T-cell (primary cell): ENCODE data around the gene MCRS1. TPM values are rescaled to one million over a fixed set of nuclear protein-coding genes. Genes with fewer than 3 reads are reported as not detected.

Source experiments
- ATAC-seq, 4 experiments: fragments of 200-7000 bp in 3 of 4; fragments of 150-1000 bp in 1 of 4; cut with Tn5 transposase; replicated peaks in 1 of 4; 1 replicate in 3 of 4; 2 replicates in 1 of 4; pipeline ENCODE4 v1.10.0; 2021; ENCODE audit warnings: moderate library complexity in 3 of 4, mild to moderate bottlenecking in 2 of 4, moderate number of reproducible peaks in 1 of 4
- CTCF ChIA-PET, 2 donors: fragments of 300-600 bp; sonication (Branson Sonifier 250); formaldehyde crosslinking; loops; one replicate each; lab custom pipeline; 2022; ENCODE audit warnings: antibody characterized with exemption in 2 of 2; lab: Charles Lee
- POLR2A ChIA-PET, 2 donors: fragments of 300-600 bp; sonication (Branson Sonifier 250); formaldehyde crosslinking; loops; one replicate each; lab custom pipeline; 2022; ENCODE audit warnings: antibody characterized with exemption in 2 of 2; lab: Charles Lee
- DNase-seq, 35 experiments: peaks; one replicate each; pipeline versions ENCODE4 v3.0.0 to v3.0.0-alpha.2; 2013 to 2023
- H3K27ac ChIP-seq: one replicate; pipeline ENCODE4 v1.5.1; 2013; ENCODE audit warnings: low read length
- H3K27me3 ChIP-seq, 2 experiments: replicated peaks in 1 of 2; 1 replicate in 1 of 2; 2 replicates in 1 of 2; pipeline versions ENCODE4 v1.6.1 to v1.7.0; 2013; ENCODE audit warnings: low read length in 1 of 2, mixed read lengths in 1 of 2; ENCODE audit not compliant: control insufficient read depth in 2 of 2, insufficient read depth in 2 of 2; ENCODE audit errors: extremely low read depth in 1 of 2
- H3K36me3 ChIP-seq, 2 donors: 1 replicate in 1 of 2; 2 replicates in 1 of 2; pipeline versions ENCODE4 v1.6.1 to v1.7.0; 2013; ENCODE audit warnings: low read length in 1 of 2; ENCODE audit not compliant: control insufficient read depth in 2 of 2, insufficient read depth in 1 of 2; ENCODE audit errors: extremely low read depth in 1 of 2
- H3K4me1 ChIP-seq, 2 experiments: 1 replicate in 1 of 2; 2 replicates in 1 of 2; pipeline versions ENCODE4 v1.6.1 to v1.7.0; 2013; ENCODE audit warnings: low read length in 2 of 2, mixed read lengths in 1 of 2; ENCODE audit not compliant: insufficient read depth in 2 of 2, control insufficient read depth in 1 of 2; ENCODE audit errors: extremely low read depth in 1 of 2
- H3K4me3 ChIP-seq, 2 donors: 1 replicate in 1 of 2; 2 replicates in 1 of 2; pipeline versions ENCODE4 v1.5.1 to v1.7.0; 2013; ENCODE audit warnings: mild to moderate bottlenecking in 2 of 2, low read length in 1 of 2, moderate library complexity in 1 of 2; ENCODE audit not compliant: control insufficient read depth in 1 of 2; ENCODE audit errors: extremely low read depth in 1 of 2
- H3K9me3 ChIP-seq: 2 replicates; pipeline ENCODE4 v1.7.0; 2013
- H3K27ac Mint-ChIP-seq, 2 donors: one replicate each; pipeline ENCODE4 v1.8.0; 2020 to 2021; ENCODE audit warnings: mild to moderate bottlenecking in 2 of 2, mixed read lengths in 2 of 2
- H3K27me3 Mint-ChIP-seq, 2 donors: one replicate each; pipeline ENCODE4 v1.8.0; 2021 to 2022; ENCODE audit warnings: mixed read lengths in 2 of 2
- H3K36me3 Mint-ChIP-seq: one replicate; pipeline ENCODE4 v1.8.0; 2021; ENCODE audit warnings: mixed read lengths
- H3K4me1 Mint-ChIP-seq, 3 donors: one replicate each; pipeline ENCODE4 v1.8.0; 2020 to 2022; ENCODE audit warnings: mixed read lengths in 3 of 3, mild to moderate bottlenecking in 1 of 3
- H3K4me3 Mint-ChIP-seq, 3 donors: one replicate each; pipeline ENCODE4 v1.8.0; 2020 to 2022; ENCODE audit warnings: mild to moderate bottlenecking in 3 of 3, mixed read lengths in 3 of 3, moderate library complexity in 3 of 3
- H3K9me3 Mint-ChIP-seq, 3 donors: one replicate each; pipeline ENCODE4 v1.8.0; 2020 to 2022; ENCODE audit warnings: mixed read lengths in 3 of 3
- WGBS: methylation state at CpG from one replicate; pipeline ENCODE4 v1.1.5; 2013; ENCODE audit warnings: missing lambda C conversion rate; ENCODE audit not compliant: insufficient coverage; 5-methylcytosine and 5-hydroxymethylcytosine counted together
- total RNA-seq, 35 experiments: library from RNA in 6 of 35; stranded (reverse) in 6 of 35; fragments of 120-200 nt in 1 of 35; gene quantifications; one replicate each; pipeline versions ENCODE4 v1.2.1 to v1.2.4 and lab custom pipeline; 2013 to 2026

MCRS1 gene
- total RNA-seq, 5 donors from 2014 or later (not counting 1 experiment from before 2014, with no cell fraction given): 66.1 to 89.0 (median 85.7) TPM

- H3K4me1 Mint-ChIP-seq: peaks cover 24 to 34% (median 30%) of the 10 kb centered on the region in 3 donors
- 69% methylated on average over 20 of the region's 20 CpGs for WGBS
- H3K4me3 Mint-ChIP-seq: no peak overlapping the region
- H3K27ac Mint-ChIP-seq: peak overlapping the region in 1 of 2 donors; percentile 29
- POLR2A ChIA-PET: interaction anchor here in 1 of 2 donors (0.7 kb wide), 1 partner anchor 15 kb away, joined by 3 read pairs; no protein-coding TSS in a partner anchor
- Histone ChIP-seq H3K9me3 (no peaks in the 10 kb centered on the region), H3K27ac (no peak overlapping the region), H3K36me3 (no peaks in the 10 kb centered on the region), H3K4me3 (no peak overlapping the region), H3K4me1 (peaks cover 6 to 31% of the 10 kb centered on the region in 2 experiments), H3K27me3 (peaks cover 0 to 39% of the 10 kb centered on the region in 2 experiments)
- H3K27me3 Mint-ChIP-seq: peaks cover 0 to 22% of the 10 kb centered on the region in 2 donors
- DNase-seq: no peak
- ATAC-seq: no peak
- CTCF ChIA-PET: interaction anchor here in 1 of 2 donors (0.6 kb wide), 1 partner anchor 246 kb away, joined by 4 read pairs; no protein-coding TSS in a partner anchor
- no peaks in the 10 kb centered on the region for H3K36me3 Mint-ChIP-seq
- no peaks in the 10 kb centered on the region for H3K9me3 Mint-ChIP-seq
Measured at GRCh38 chr12:49543221-49543913, 24.6 kb downstream of the MCRS1 start.

- no peak overlapping the region for H3K4me3 ChIP-seq
- H3K9me3 ChIP-seq: no peaks in the 10 kb centered on the region
- Mint-ChIP-seq H3K36me3 (no peaks in the 10 kb centered on the region), H3K9me3 (no peaks in the 10 kb centered on the region), H3K27ac (peak overlapping the region in 1 of 2 donors; percentile 29), H3K4me3 (no peak overlapping the region), H3K4me1 (peaks cover 21 to 30% (median 26%) of the 10 kb centered on the region in 3 donors), H3K27me3 (peaks cover 0 to 15% of the 10 kb centered on the region in 2 donors)
- ChIA-PET CTCF (no interaction called here), POLR2A (interaction anchor here in 1 of 2 donors (0.7 kb wide), 1 partner anchor 16 kb away, joined by 3 read pairs; no protein-coding TSS in a partner anchor)
- no peaks in the 10 kb centered on the region for H3K36me3 ChIP-seq
- WGBS: 94% methylated on average over 8 of the region's 15 CpGs
- H3K4me1 ChIP-seq: peaks cover 6 to 30% of the 10 kb centered on the region in 2 experiments
- no peak overlapping the region for H3K27ac ChIP-seq
- ATAC-seq: no peak
- peaks cover 0 to 37% of the 10 kb centered on the region in 2 experiments for H3K27me3 ChIP-seq
- DNase-seq: no peak
Measured at GRCh38 chr12:49542592-49543160, 25.3 kb downstream of the MCRS1 start.

GRCh38 chr12:49541911-49542505 is 25.9 kb downstream of the MCRS1 start:
- H3K9me3 ChIP-seq: no peaks in the 10 kb centered on the region
- peaks cover 0 to 11% of the 10 kb centered on the region in 2 donors for H3K27me3 Mint-ChIP-seq
- no peaks in the 10 kb centered on the region for H3K36me3 ChIP-seq
- ChIA-PET POLR2A (no interaction called here), CTCF (no interaction called here)
- peaks cover 6 to 35% of the 10 kb centered on the region in 2 experiments for H3K4me1 ChIP-seq
- peaks cover 23 to 33% (median 29%) of the 10 kb centered on the region in 3 donors for H3K4me1 Mint-ChIP-seq
- 77% methylated on average over 4 of the region's 7 CpGs for WGBS
- DNase-seq: no peak
- no peaks in the 10 kb centered on the region for H3K9me3 Mint-ChIP-seq
- no peak for ATAC-seq
- peaks cover 0 to 37% of the 10 kb centered on the region in 2 experiments for H3K27me3 ChIP-seq
- H3K27ac ChIP-seq: no peak overlapping the region
- H3K4me3 Mint-ChIP-seq: no peak overlapping the region
- H3K36me3 Mint-ChIP-seq: no peaks in the 10 kb centered on the region
- no peak overlapping the region for H3K4me3 ChIP-seq
- peak overlapping the region in 1 of 2 donors; percentile 75 for H3K27ac Mint-ChIP-seq

- Mint-ChIP-seq H3K9me3 (no peaks in the 10 kb centered on the region), H3K36me3 (no peaks in the 10 kb centered on the region), H3K27me3 (peaks cover 0 to 11% of the 10 kb centered on the region in 2 donors), H3K4me1 (peaks cover 23 to 33% (median 33%) of the 10 kb centered on the region in 3 donors), H3K4me3 (peak overlapping the region in 1 of 3 donors; percentile 36), H3K27ac (peak overlapping the region; percentile 46 to 58)
- H3K27me3 ChIP-seq: peaks cover 3 to 34% of the 10 kb centered on the region in 2 experiments
- POLR2A ChIA-PET: no interaction called here
- no peaks in the 10 kb centered on the region for H3K9me3 ChIP-seq
- no peak for ATAC-seq
- no peak for DNase-seq
- CTCF ChIA-PET: no interaction called here
- WGBS: 85% methylated on average over 8 of the region's 18 CpGs
- no peak overlapping the region for H3K4me3 ChIP-seq
- no peak overlapping the region for H3K27ac ChIP-seq
- peaks cover 6 to 35% of the 10 kb centered on the region in 2 experiments for H3K4me1 ChIP-seq
- H3K36me3 ChIP-seq: no peaks in the 10 kb centered on the region
Measured at GRCh38 chr12:49541140-49541861, 26.6 kb downstream of the MCRS1 start.

GRCh38 chr12:49540229-49541139 is 27.5 kb downstream of the MCRS1 start:
- Mint-ChIP-seq H3K27me3 (peaks cover 0 to 8% of the 10 kb centered on the region in 2 donors), H3K9me3 (no peaks in the 10 kb centered on the region), H3K36me3 (no peaks in the 10 kb centered on the region), H3K4me1 (peaks cover 23 to 33% (median 33%) of the 10 kb centered on the region in 3 donors), H3K4me3 (peak overlapping the region; percentile 52 to 78 (median 68)), H3K27ac (peak overlapping the region; percentile 11 to 82)
- DNase-seq (no peak), ATAC-seq (no peak)
- Histone ChIP-seq H3K36me3 (no peaks in the 10 kb centered on the region), H3K9me3 (no peaks in the 10 kb centered on the region), H3K27ac (no peak overlapping the region), H3K4me1 (peaks cover 6 to 35% of the 10 kb centered on the region in 2 experiments), H3K27me3 (peaks cover 6 to 26% of the 10 kb centered on the region in 2 experiments), H3K4me3 (no peak overlapping the region)
- CTCF ChIA-PET: no interaction called here
- POLR2A ChIA-PET: interaction anchor here in 1 of 2 donors (0.6 kb wide), 1 partner anchor 29 kb away, joined by 4 read pairs; no protein-coding TSS in a partner anchor
- WGBS: 85% methylated on average over 19 of the region's 21 CpGs
